Measurements from ENCODE around the gene DHRS13.
"Not testable (repeated sequence)": the region's sequence is repeated elsewhere in the genome, so short reads cannot be mapped to it uniquely, and the experiment has no call there.

DHRS13 gene

DNA sequence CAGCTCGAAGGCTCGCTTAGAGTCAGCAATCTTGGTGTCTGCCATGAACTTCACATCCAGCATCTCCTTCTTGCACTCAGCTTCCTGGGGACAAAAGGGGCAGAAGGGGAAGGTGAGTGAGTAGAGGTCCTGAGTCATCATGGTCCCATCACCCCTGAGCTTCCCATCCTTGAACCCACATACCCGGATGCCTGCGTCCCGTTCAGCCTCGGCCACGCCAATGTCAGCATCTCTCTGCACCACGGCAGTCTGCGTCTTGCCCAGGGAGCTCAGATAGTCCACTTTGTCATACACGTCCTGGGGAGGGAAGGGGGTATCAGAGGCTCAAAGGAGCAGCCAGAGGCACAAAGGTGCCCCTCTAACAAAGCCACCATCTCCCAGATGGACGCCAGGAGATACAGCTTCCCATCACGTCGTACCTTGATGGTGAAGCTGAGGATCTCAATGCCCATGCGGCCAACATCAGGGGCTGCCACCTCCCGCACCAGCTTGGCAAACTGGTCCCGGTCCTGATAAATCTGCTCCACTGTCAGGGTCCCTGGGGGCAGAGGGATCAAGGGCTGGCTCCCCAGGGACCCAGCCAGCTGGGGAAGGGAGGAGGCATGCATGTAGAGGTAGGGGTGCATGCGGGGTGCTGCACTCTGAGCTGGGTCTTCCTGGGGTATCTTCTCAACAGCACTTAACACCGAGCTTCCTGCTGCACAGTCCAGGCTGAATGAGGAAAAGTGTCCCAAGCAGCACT is 20.6 kb downstream of the DHRS13 start:
- no peak for DNase-seq (ENCODE audit: low spot score)

DNA sequence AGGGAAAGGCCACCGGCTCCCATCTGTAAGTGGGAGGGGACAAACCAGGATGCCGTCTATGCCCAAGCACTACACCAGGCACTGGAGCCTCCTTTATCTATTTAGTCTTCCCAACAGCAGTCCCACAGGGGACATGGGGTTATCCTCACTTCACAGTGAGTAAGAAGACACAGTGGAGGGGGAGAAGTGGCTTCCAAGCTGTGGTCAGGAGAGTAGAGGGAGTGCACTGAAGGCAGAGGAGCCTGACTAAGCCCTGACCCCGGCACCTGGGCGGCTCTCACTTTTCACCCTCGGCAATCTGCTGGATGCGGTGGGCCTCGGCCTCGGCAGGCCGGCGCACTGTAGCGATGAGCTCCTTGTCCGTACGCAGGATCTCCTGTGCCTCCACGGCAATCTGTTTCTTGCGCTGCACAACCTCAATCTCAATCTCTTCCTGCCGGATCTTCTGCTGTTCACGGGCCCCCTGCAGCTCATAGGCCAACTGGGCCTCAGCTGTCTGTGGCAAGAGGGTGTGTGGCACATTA is 21.3 kb downstream of the DHRS13 start:
- DNase-seq (ENCODE audit: low spot score), result no peak

DNA sequence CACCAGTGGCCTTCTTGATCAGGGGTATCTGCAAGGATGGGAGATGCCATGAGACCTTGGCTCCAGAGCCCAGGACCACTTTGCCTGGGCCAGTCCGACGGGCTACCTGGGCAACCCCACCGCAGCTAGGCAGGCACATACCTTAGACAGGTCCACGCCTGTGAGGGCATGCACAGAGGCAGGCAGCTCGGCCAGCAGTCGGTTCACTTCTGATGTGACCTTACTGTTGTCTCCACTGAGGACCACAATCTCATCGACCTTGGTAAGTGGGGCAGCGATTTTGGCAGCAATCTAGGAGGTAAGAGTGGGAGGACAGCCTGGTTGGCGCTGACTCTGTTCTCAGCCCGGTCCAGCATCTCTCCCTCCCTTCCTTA is 22.3 kb downstream of the DHRS13 start:
- DNase-seq (ENCODE audit: low spot score), result no peak

DNA sequence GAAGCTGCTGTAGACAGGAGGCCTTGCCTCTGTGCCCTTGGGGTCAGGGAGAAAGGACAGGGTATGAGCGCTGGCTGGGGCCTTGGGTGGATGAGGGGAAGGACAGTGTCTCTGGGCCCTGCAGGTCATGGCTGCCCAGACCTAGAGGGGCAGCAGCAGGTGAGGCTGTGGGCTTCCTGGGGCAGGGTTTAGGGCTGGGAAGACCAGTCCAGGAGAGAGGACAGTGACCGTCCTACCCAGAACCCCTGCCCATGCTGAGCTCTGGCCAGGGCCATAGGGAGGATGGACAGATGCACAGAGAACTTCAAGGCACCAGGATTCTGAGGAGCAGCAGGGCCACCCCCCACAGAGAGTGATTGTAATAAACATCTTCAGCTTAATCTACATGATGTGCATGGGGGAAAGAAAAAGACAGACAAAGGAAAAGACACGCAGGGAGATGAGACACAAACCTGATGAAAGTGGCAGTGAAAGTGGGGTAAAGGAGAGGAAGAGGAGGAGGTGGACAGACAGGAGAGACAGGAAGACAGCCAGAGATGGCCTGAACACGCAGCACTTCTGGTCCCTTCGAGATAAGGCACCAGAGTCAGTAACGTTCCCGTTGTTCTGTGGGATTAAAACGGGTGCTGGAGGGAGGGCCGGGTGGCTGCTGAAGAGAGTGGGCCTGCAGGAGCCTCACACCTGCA is 22.9 kb downstream of the DHRS13 start:
- peak; percentile 57 for DNase-seq (ENCODE audit: low spot score)

DNA sequence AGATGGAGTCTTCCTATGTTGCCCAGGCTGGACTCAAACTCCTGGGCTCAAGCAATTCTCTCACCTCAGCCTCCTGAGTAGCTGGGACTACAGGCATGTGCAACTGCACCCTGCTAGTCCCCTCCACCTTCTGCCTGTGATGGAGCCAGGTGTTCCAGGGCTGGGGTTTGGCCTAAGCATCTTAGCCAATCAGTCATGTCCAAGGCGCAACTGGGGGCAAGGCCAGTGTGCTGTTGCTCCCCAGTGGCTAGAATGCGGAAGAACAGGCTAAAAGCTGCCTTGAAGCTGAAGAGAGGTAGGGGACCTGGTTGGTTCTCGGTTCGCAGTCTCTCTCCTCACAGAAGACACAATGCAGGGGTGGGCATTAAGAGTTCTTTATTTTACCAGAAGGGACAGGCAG is 23.9 kb downstream of the DHRS13 start:
- DNase-seq (ENCODE audit: low spot score), result peak; percentile 87

DNA sequence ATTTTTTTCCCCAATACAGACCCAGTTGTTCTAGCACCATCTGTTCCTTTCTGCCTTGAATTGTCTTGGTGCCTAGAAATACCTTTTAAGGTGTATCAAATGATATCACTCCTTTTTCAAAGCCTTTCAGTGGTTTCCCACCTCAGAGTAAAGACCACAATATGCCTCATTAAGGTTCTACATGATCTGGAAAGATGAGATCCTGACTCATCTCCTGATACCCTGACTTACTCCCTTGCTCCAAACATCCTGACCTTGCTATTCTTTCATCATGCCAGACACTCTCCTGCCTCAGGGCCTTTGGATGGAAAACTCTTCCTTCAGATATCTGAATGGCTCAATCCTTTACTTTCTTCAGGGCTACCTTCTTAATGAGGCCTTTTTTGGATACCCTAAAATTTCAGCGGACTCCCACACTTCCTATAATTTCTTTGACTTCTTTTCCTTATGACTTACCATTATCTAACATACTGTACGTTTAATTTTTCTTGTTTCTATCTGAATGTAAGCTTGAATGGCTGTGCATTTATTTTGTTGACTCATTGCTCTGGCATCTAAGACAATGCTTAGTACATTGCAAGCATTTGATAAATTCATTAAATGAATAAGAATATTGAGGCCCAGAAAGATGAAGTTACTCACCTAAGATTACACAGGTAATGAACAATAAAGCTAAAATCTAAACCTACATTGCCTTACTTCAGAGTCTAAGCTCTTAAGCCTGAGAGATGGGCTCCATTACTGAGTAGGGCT is 24.5 kb downstream of the DHRS13 start:
- DNase-seq (ENCODE audit: low spot score), result peak; percentile 35

DNA sequence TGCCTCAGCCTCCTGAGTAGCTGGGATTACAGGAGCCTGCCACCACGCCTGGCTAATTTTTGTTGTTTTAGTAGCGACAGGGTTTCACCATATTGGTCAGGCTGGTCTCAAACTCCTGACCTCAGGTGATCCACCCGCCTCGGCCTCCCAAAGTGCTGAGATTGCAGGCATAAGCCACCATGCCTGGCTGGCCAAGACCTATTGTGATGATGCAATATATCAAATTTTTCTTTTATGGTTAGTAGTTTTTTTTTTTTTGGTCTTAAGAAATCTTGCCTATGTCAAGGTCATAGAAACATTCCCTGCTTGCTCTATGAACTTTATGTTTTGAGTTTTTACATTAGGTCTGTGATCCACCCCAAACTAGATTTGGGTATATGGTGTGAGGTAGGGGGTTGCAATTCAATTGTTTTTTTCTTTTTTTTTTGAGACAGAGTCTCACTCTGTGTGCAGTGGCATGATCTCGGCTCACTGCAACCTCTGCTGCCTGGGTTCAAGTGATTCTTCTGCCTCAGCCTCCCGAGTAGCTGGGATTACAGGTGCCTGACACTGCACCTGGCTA is 25.6 kb downstream of the DHRS13 start:
- not testable (repeated sequence) for DNase-seq (ENCODE audit: low spot score)

DNA sequence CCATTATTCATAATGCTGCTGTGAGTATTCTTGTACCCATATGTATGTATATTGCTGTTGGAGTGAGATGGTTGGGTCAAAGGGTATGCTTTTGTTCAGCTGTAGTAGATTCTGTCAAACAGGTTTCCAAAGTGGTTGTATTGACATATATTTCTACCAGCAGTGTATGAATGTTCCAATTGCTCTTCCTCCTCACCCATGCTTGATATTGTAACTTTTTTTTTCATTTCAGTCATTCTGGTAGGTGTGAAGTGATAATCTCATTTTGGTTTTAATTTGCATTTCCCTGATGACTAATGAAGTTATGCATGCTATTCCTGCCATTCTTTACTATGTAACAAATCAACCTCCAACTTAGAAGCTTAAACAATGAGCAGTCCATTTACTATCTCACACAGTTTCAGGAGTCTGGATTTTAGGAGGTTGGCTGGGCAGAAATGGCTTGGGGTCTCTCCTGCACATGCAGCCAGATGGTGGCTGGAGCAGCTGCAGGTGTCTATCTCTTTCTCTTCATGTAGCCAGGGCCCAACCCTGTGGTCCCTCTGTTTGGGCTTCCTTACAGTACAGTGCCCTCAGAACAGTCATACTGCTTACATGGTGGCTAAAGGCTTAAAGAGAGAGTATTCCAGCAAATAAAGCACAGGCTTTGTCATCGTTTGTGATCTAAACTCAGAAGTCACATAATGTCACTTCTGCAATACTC is 26.9 kb downstream of the DHRS13 start:
- DNase-seq (ENCODE audit: low spot score), result peak; percentile 52

DNA sequence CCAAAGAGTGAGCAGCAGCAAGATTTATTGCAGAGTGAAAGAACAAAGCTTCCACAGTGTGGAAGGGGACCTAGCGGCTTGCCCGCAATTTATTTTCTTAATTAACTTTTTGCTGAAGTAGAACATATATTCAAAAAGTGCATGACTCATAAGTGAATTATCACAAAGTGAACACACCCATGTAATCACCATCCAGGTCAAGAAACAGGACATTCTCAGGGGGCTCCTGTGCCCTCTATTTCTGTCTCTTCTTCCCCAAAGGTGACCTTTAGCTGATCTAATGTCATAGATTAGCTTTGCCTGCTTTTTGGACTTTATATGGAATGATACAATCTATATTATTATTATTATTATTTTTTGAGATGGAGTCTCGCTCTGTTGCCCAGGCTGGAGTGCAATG is 28.1 kb downstream of the DHRS13 start:
- DNase-seq (ENCODE audit: low spot score), result peak; percentile 57

DNA sequence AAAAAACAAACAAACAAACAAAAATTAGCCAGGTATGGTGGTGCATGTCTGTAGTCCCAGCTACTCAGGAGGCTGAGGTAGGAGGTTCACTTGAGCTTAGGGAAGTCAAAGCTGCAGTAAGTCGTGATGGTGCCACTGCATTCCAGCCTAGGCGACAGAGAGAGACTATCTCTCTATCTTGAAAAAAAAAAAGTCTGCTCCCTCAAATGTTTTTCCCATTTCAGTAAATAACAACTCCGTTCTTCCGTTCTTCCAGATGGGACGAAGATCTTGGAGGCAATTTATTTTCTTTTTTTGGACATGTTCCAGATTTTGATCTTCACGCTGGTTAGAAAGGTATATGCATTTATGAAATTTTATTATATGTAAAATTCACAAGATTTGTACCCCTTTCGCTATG is 29.0 kb downstream of the DHRS13 start:
- peak; percentile 65 for DNase-seq (ENCODE audit: low spot score)

DNA sequence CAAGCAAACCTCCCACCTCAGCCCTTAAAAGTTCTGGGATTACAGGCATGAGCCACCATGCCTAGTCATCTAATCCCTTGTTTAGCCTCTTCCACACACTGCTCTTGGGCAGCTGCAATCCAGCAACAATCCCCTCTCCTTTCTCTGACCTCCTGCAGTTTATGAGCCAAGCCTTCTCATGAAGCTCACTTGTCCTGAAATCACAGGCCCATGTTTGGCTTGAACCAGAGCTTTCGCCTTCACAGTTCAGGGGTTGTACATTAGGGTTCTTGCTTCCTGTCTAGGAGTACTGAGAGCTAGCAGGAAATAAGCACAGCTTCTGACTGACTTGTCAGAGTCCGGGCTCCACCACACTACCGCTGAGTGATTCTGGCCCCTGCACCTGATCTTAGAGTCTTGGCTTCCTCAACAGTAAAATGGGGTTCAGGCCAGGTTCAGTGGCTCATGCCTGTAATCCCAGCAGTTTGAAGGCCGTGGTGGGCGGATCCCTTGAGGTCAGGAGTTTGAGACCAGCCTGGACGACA is 31.8 kb downstream of the DHRS13 start:
- peak; percentile 53 for DNase-seq (ENCODE audit: low spot score)

DNA sequence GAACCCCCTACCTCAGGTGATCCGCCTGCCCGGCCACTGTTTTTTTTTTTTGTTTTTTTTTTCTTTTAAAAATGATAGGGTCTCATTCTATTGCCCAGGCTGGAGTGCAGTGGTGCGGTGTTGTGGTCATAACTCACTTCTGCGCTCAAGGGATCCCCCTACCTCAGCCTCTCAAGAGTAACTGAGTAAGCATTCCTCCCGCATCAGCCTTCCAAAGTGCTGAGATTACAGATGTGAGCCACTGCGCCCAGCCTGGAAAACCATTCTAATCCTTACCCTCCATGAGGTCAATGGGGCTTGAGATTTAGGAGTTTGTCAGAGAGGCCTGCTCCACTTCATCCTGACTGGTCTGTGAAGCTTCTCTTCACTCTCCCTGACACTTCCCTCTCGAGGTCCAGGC is 35.6 kb downstream of the DHRS13 start:
- DNase-seq (ENCODE audit: low spot score), result no peak

DNA sequence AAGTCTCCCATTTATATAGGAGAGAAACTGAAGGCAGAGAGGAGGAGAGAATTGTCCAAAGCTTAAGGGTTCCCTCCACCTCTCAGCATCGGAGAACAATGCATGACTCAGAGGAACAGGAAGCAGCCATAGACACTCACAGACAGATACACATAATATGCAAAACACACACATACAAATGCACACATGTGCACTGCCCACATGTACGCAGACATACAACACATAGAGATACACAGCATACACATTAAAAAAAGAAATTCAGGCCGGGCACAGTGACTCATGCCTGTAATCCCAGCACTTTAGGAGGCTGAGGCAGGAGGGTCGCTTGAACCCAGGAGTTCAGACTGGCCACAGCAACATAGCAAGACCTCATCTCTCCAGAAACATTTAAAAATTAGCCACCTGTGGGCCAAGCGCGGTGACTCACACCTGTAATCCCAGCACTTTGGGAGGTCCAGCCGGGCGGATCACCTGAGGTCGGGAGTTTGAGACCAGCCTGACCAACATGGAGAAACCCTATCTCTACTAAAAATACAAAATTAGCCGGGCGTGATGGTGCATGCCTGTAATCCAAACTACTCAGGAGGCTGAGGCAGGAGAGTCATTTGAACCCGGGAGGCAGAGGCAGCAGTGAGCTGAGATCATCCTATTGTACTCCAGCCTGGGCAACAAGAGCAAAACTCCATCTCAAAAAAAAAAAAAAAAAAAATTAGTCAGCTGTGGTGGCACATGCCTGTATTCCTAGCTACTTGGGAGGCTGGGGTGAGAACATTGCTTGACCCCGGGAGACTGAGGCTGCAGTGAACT is 36.7 kb downstream of the DHRS13 start:
- no peak for DNase-seq (ENCODE audit: low spot score)

DNA sequence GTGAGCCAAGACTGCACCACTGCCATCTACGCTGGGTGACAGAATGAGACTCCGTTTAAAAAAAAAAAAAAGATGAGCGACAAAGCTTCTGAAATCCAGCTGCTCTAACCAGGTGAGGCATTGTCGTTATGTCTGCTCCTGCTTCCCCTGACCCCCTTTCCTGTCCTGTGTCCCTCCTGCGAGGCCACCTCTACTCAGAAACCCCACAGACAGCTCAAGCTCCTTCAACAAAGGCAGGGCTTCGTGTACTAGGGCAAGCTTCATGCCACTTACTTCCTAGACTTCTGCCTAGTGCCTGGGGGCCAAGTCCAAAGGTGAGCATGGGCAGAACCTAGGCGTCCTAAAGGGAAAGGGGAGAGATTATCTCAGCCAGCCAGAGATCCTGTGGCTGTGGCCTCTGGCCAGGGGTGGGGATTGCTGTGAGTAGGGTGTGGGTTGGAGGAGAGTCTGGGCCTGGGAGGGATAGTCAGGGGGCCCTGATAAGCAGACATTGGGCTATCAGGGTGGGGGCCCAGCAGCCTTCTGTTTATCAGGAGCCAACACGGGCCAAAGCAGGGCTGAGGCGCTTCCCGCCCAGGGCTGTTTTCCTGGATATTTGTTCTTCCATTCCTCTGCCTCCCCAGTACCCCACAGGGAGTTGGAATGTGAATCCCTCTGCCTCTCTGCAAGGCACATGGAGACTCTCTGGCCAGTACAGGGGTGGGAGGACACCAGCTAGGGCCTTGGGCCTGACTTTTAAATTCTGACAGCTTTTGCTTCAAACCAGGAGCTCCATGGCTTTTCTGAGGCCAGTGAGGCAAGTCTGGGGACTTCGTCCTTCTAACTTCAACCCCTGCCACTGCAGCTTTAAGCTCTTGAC is 37.7 kb downstream of the DHRS13 start:
- DNase-seq (ENCODE audit: low spot score), result peak; percentile 94

DNA sequence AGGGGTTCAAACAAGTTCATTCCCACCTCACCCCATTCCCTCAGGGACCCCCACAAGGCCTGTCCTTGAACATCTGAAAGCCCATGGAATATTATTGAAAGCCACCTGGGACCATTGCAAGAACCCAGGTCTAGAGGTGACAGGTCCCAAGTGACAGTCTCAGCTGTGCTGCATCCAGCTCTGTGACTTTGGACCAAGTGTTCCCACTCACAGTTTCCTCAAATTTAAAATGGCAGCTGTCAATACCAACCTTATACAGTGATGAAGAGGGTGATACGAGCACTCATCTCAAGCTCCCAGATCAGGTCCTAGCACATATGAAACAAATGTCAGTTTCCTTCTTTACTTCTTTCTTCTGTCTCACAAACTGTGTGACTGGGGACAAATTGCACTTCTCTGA is 38.9 kb downstream of the DHRS13 start:
- peak; percentile 73 for DNase-seq (ENCODE audit: low spot score)

DNA sequence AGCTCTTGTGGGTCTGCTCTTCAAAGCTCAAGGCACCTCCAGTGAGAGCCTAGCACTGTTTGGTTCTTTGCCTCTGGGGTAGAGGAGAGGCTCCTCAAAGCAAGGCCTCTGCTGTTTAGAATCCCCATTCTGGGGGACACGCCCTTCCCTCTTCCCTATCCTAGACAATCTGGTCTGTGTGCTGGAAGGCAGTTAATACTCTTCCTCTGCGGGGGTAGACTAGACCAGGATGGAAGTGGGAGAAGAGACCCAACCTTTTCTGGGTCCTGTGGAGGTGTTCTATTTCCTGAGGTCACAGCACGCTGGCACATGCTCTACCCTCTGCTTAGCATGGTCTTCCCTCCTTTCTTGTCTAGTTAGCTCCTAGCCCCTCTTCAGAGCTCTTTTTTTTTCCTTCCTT is 40.3 kb downstream of the DHRS13 start:
- peak; percentile 80 for DNase-seq (ENCODE audit: low spot score)

DNA sequence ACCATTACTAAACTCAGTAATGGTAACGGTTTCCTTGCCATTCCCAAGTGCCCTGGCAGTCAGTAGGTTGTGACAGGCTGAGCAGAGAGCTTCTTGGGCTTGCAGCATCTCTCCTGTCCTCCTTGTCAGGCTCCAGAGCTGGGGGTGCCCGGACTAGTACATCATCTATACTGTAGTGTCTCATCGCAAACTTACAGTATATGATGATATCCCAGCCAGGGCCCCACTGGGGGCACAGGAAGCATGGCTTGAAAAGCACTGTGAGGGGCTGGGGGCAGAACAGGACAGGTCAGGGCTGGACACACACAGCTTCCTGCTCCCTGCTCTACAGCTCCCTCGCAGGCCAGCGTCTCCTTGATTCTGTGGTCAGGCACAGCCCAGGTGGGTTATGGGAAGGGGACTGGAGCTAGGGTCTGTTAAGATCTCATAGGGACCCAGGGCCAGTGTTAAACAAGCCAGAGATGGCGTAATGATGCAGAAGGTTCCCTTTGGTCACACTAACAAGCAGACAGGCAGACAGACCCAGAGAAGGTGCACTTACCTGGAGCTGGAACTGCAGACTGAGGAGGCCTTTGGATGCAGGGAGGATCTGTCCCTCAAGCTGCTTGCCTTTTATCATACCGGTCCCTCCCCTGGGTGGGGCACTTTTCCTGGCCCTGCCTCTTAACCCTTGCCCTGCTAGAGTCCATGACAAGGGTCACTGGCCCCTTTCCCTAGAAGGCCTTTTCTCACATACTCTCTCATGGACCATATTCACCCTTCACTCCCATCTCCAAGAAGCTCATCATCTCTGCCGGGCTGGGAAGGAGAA is 41.3 kb downstream of the DHRS13 start:
- peak; percentile 92 for DNase-seq (ENCODE audit: low spot score)

DNA sequence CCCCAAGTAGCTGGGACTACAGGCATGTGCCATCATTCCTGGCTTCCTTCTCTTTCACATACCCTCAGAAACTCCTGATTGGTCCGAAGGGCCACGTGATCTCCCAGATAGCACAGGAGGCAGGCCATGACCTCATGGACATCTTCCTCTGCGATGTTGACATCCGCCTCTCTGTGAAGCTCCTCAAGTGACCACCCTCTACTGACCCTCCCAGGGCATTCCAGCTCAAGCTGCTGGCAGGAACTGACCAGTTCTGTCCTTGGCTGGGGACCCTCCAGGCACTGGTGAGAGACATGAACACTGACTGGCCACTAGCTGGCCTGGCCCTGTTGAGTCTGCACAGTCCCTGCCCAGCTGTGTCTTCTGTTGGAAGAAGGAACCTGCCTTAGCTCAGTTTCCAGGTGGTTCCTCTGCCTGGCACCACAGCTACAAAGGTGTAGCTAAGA is 42.5 kb downstream of the DHRS13 start:
- DNase-seq (ENCODE audit: low spot score), result peak; percentile 88

Measured in hematopoietic multipotent progenitor cell treated with erythropoietin and hydrocortisone succinate and interleukin-3 and kit ligand, for 17 days (in vitro differentiated cells).